ENCODE results near the gene SLIT3.

Gene SLIT3

DNA sequence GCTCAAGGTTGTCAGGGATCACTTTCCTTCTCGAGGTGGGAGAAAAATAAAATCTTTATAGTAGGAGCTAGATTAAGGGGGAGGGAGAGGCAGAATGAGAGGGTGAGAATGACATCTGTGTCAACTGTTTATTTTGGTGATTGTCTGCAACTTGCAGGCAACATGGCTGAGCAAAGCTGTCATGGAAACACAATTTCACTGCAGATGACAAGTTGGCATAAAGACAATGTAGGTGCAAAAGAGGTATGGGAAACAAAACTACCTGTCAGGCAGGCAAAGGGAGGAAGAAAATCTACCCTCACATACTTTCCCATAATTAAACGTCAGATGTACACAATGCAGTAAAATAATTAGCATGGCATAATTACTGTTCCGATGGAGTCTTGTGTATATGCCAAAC, 167.4 kb downstream of the SLIT3 start:
- no peaks in the 10 kb centered on the region for H3K27me3 ChIP-seq (ENCODE audit: insufficient read depth, low read length, poor library complexity, severe bottlenecking)
- H2AFZ ChIP-seq (ENCODE audit: low read length) = no peak overlapping the region
- no peaks in the 10 kb centered on the region for H3F3A ChIP-seq (ENCODE audit: low read depth)
- no peaks in the 10 kb centered on the region for H3K9me2 ChIP-seq (replicated peaks; ENCODE audit: low read depth, low read length)
- no peak overlapping the region for H3K4me2 ChIP-seq (ENCODE audit: low read depth, low read length, poor library complexity, severe bottlenecking)
- H3K9ac ChIP-seq (ENCODE audit: low read depth, low read length, poor library complexity, severe bottlenecking) = no peak overlapping the region
- no peaks in the 10 kb centered on the region for H4K20me1 ChIP-seq (ENCODE audit: insufficient read depth, low read length, poor library complexity, severe bottlenecking)
- H3K4me1 ChIP-seq (ENCODE audit: insufficient read depth, low read length, poor library complexity, severe bottlenecking) = no peaks in the 10 kb centered on the region
- H3K4me3 ChIP-seq (ENCODE audit: low read length, poor library complexity, severe bottlenecking) = no peak overlapping the region
- TF ChIP-seq, protein P1, sequence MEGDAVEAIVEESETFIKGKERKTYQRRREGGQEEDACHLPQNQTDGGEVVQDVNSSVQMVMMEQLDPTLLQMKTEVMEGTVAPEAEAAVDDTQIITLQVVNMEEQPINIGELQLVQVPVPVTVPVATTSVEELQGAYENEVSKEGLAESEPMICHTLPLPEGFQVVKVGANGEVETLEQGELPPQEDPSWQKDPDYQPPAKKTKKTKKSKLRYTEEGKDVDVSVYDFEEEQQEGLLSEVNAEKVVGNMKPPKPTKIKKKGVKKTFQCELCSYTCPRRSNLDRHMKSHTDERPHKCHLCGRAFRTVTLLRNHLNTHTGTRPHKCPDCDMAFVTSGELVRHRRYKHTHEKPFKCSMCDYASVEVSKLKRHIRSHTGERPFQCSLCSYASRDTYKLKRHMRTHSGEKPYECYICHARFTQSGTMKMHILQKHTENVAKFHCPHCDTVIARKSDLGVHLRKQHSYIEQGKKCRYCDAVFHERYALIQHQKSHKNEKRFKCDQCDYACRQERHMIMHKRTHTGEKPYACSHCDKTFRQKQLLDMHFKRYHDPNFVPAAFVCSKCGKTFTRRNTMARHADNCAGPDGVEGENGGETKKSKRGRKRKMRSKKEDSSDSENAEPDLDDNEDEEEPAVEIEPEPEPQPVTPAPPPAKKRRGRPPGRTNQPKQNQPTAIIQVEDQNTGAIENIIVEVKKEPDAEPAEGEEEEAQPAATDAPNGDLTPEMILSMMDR (conservative IDR thresholded peaks at IDR 0.05; ENCODE audit: low read length) = no peak
- no peak for TF ChIP-seq EZH2phosphoT487 (IDR thresholded peaks at IDR 0.05; ENCODE audit: borderline replicate concordance)
- no peaks in the 10 kb centered on the region for H3K79me2 ChIP-seq (ENCODE audit: insufficient read depth, low read length)
- H3K36me3 ChIP-seq (ENCODE audit: insufficient read depth, low read length) = no peaks in the 10 kb centered on the region
- no peaks in the 10 kb centered on the region for H3K9me3 ChIP-seq (ENCODE audit: insufficient read depth, low read depth, low read length)

DNA sequence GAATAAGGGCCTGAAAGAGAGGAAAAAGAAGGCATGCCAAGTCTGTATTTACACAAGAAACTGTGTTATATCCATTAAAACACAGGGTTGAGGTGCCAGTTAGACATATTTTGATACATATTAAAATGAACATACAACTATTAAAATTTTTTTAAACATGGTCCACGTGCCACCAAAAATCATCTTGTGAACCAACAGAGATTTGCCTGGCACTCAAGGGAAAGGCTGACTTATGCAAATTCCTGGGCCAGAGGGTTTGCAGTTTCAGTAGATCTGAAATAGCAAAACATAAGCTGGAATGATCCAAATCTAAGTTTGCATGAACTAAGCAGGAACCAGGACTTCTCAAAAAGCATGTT, 168.7 kb downstream of the SLIT3 start:
- no peak overlapping the region for H3K4me2 ChIP-seq (ENCODE audit: low read depth, low read length, poor library complexity, severe bottlenecking)
- H4K20me1 ChIP-seq (ENCODE audit: insufficient read depth, low read length, poor library complexity, severe bottlenecking) = no peaks in the 10 kb centered on the region
- no peaks in the 10 kb centered on the region for H3K27me3 ChIP-seq (ENCODE audit: insufficient read depth, low read length, poor library complexity, severe bottlenecking)
- H2AFZ ChIP-seq (ENCODE audit: low read length) = no peak overlapping the region
- no peak for TF ChIP-seq EZH2phosphoT487 (IDR thresholded peaks at IDR 0.05; ENCODE audit: borderline replicate concordance)
- TF ChIP-seq, protein P1 (conservative IDR thresholded peaks at IDR 0.05; ENCODE audit: low read length) = no peak
- no peak overlapping the region for H3K9ac ChIP-seq (ENCODE audit: low read depth, low read length, poor library complexity, severe bottlenecking)
- no peaks in the 10 kb centered on the region for H3K9me3 ChIP-seq (ENCODE audit: insufficient read depth, low read depth, low read length)
- no peaks in the 10 kb centered on the region for H3K9me2 ChIP-seq (replicated peaks; ENCODE audit: low read depth, low read length)
- no peaks in the 10 kb centered on the region for H3K36me3 ChIP-seq (ENCODE audit: insufficient read depth, low read length)
- no peaks in the 10 kb centered on the region for H3K79me2 ChIP-seq (ENCODE audit: insufficient read depth, low read length)
- no peaks in the 10 kb centered on the region for H3K4me1 ChIP-seq (ENCODE audit: insufficient read depth, low read length, poor library complexity, severe bottlenecking)
- H3K4me3 ChIP-seq (ENCODE audit: low read length, poor library complexity, severe bottlenecking) = no peak overlapping the region
- H3F3A ChIP-seq (ENCODE audit: low read depth) = no peaks in the 10 kb centered on the region

DNA sequence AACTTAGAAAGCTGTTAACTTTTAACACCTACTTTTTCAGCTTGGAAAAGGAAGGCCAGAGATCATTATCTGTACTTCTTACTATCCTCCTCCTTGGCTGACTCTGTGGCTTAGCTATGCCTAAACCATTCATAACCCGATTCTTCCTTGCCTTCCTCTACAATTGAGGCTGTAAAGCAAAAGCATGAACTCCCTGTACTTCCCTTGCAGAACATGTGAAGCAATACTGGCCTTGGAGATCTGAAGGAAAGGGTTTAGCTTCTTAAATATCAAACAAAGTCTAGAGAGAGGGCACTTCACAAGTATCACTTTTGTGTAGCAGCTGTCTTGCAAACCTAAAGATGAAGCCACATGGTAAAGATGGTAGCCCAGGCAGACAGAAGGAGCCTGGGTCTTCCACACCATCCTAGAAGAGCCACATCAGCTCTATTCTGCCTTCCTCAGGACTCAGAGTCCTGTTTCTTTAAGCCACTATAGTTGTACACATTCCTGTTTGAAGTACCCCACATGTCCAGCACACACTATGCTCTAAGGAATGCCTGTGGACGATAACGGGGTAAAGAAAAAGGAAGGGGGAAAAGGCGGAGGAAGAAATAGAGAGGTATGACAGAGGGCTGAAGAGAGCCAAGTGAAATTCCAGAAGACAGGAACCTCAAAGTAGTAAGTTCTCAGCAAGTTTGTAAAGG, 169.2 kb downstream of the SLIT3 start:
- no peak for TF ChIP-seq EZH2phosphoT487 (IDR thresholded peaks at IDR 0.05; ENCODE audit: borderline replicate concordance)
- TF ChIP-seq, protein P1 (conservative IDR thresholded peaks at IDR 0.05; ENCODE audit: low read length) = no peak
- Histone ChIP-seq H3K4me3 (ENCODE audit: low read length, poor library complexity, severe bottlenecking) (no peak overlapping the region), H3K27me3 (ENCODE audit: insufficient read depth, low read length, poor library complexity, severe bottlenecking) (no peaks in the 10 kb centered on the region), H3K4me2 (ENCODE audit: low read depth, low read length, poor library complexity, severe bottlenecking) (no peak overlapping the region), H3K79me2 (ENCODE audit: insufficient read depth, low read length) (no peaks in the 10 kb centered on the region), H3K36me3 (ENCODE audit: insufficient read depth, low read length) (no peaks in the 10 kb centered on the region), H4K20me1 (ENCODE audit: insufficient read depth, low read length, poor library complexity, severe bottlenecking) (no peaks in the 10 kb centered on the region), H3K4me1 (ENCODE audit: insufficient read depth, low read length, poor library complexity, severe bottlenecking) (no peaks in the 10 kb centered on the region), H3K9me2 (replicated peaks; ENCODE audit: low read depth, low read length) (no peaks in the 10 kb centered on the region), H2AFZ (ENCODE audit: low read length) (no peak overlapping the region), H3K9ac (ENCODE audit: low read depth, low read length, poor library complexity, severe bottlenecking) (no peak overlapping the region), H3F3A (ENCODE audit: low read depth) (no peaks in the 10 kb centered on the region), H3K9me3 (ENCODE audit: insufficient read depth, low read depth, low read length) (no peaks in the 10 kb centered on the region)

All from Loucy (cell line).